Right atrium auricular region (tissue), 2 donors: ENCODE data around the gene NELFB. TPM values are rescaled to one million over a fixed set of nuclear protein-coding genes. Genes with fewer than 3 reads are reported as not detected.

Experiments
- DNase-seq: peaks from one replicate; pipeline ENCODE4 v3.0.0-alpha.2; 2019; ENCODE audit warnings: low spot score
- H3K27ac ChIP-seq, 2 donors: fragments of 200-600 bp; sonication (generic); 1 replicate in 1 of 2; 2 replicates in 1 of 2; pipeline ENCODE4 v1.5.1; 2016 to 2019
- H3K27me3 ChIP-seq, 2 donors: fragments of 200-600 bp; sonication (generic); one replicate each; pipeline versions ENCODE4 v1.5.1 to v1.6.0; 2017 to 2019
- H3K36me3 ChIP-seq: fragments of 200-600 bp; sonication (generic); one replicate; pipeline ENCODE4 v1.5.1; 2016
- H3K4me1 ChIP-seq, 2 donors: fragments of 200-600 bp; sonication (generic); one replicate each; pipeline versions ENCODE4 v1.5.1 to v1.6.0; 2017 to 2019
- H3K4me3 ChIP-seq, 2 donors: fragments of 200-600 bp; sonication (generic); 1 replicate in 1 of 2; 2 replicates in 1 of 2; pipeline ENCODE4 v1.5.1; 2017 to 2019; ENCODE audit warnings: mild to moderate bottlenecking in 1 of 2, moderate library complexity in 1 of 2
- H3K9me3 ChIP-seq, 2 donors: fragments of 200-600 bp; sonication (generic); one replicate each; pipeline ENCODE4 v1.5.1; 2019
- CTCF ChIP-seq, 2 donors: fragments of 200-600 bp; sonication (generic); IDR thresholded peaks; one replicate each; pipeline ENCODE4 v1.5.1; 2019; ENCODE audit warnings: antibody characterized with exemption in 2 of 2
- total RNA-seq, 2 donors: library from RNA; depleted of rRNA; stranded (reverse); fragments of >200 nt; gene quantifications; one replicate each; pipeline ENCODE4 v1.1.0, GENCODE V29; 2016

NELFB gene
- total RNA-seq, 2 donors from 2014 or later, result 30.0 to 38.0 TPM

GRCh38 chr9:137269231-137269772, 14.2 kb downstream of the NELFB start:
- TF ChIP-seq CTCF (IDR thresholded peaks at IDR 0.05), result no peak
- peak overlapping the region; percentile 3 to 35 for H3K4me3 ChIP-seq
- no peaks in the 10 kb centered on the region for H3K9me3 ChIP-seq
- no peak for DNase-seq
- H3K27me3 ChIP-seq, result no peaks in the 10 kb centered on the region
- H3K36me3 ChIP-seq, result peaks cover 48% of the 10 kb centered on the region
- peak overlapping the region; percentile 78 to 83 for H3K27ac ChIP-seq
- H3K4me1 ChIP-seq, result peaks cover 0 to 52% of the 10 kb centered on the region in 2 donors

GRCh38 chr9:137270929-137271695, 16.0 kb downstream of the NELFB start:
- Histone ChIP-seq H3K4me3 (no peak overlapping the region), H3K4me1 (peaks cover 0 to 70% of the 10 kb centered on the region in 2 donors), H3K27me3 (no peaks in the 10 kb centered on the region), H3K27ac (peak overlapping the region; percentile 27 to 49), H3K36me3 (peaks cover 37% of the 10 kb centered on the region), H3K9me3 (no peaks in the 10 kb centered on the region)
- no peak for TF ChIP-seq CTCF (IDR thresholded peaks at IDR 0.05)
- no peak for DNase-seq

- H3K36me3 ChIP-seq, result peaks cover 31% of the 10 kb centered on the region
Measured at GRCh38 chr9:137271696-137272076, 16.6 kb downstream of the NELFB start.

GRCh38 chr9:137272241-137273094, 17.3 kb downstream of the NELFB start:
- peaks cover 23% of the 10 kb centered on the region for H3K36me3 ChIP-seq
- H3K27ac ChIP-seq, result peak overlapping the region; percentile 27 to 49
- peaks cover 0 to 83% of the 10 kb centered on the region in 2 donors for H3K4me1 ChIP-seq
- no peaks in the 10 kb centered on the region for H3K9me3 ChIP-seq
- no peak for DNase-seq
- no peak for TF ChIP-seq CTCF (IDR thresholded peaks at IDR 0.05)
- no peak overlapping the region for H3K4me3 ChIP-seq
- no peaks in the 10 kb centered on the region for H3K27me3 ChIP-seq

More at GRCh38 chr9:137271696-137272076, 16.6 kb downstream of the NELFB start:
- H3K9me3 ChIP-seq, result no peaks in the 10 kb centered on the region
- peaks cover 0 to 76% of the 10 kb centered on the region in 2 donors for H3K4me1 ChIP-seq
- no peak overlapping the region for H3K4me3 ChIP-seq
- no peaks in the 10 kb centered on the region for H3K27me3 ChIP-seq
- H3K27ac ChIP-seq, result peak overlapping the region; percentile 27 to 49
- no peak for DNase-seq
- TF ChIP-seq CTCF (IDR thresholded peaks at IDR 0.05), result no peak

- no peak overlapping the region for H3K27ac ChIP-seq
- no peak for TF ChIP-seq CTCF (IDR thresholded peaks at IDR 0.05)
- no peaks in the 10 kb centered on the region for H3K27me3 ChIP-seq
- H3K9me3 ChIP-seq, result no peaks in the 10 kb centered on the region
- H3K4me1 ChIP-seq, result peaks cover 0 to 87% of the 10 kb centered on the region in 2 donors
- no peak overlapping the region for H3K4me3 ChIP-seq
- peaks cover 21% of the 10 kb centered on the region for H3K36me3 ChIP-seq
- no peak for DNase-seq
Measured at GRCh38 chr9:137273095-137273490, 18.0 kb downstream of the NELFB start.
